Ishikawa (cell line): ENCODE results near the gene AKIRIN2.

Experiments
- CEBPB ChIP-seq: IDR thresholded peaks from 2 replicates; pipeline ENCODE4 v1.6.1; 2012
- CREB1 ChIP-seq: IDR thresholded peaks from 2 replicates; pipeline ENCODE4 v1.6.1; 2012; ENCODE audit warnings: low read depth
- EGR1 ChIP-seq: IDR thresholded peaks from 2 replicates; pipeline ENCODE4 v1.6.1; 2012
- EP300 ChIP-seq: IDR thresholded peaks from 2 replicates; pipeline ENCODE4 v1.6.1; 2012; ENCODE audit warnings: borderline replicate concordance
- FOXM1 ChIP-seq: IDR thresholded peaks from 2 replicates; pipeline ENCODE4 v1.6.1; 2012; ENCODE audit warnings: low read depth, borderline replicate concordance
- NFIC ChIP-seq: IDR thresholded peaks from 2 replicates; pipeline ENCODE4 v1.6.1; 2012
- RAD21 ChIP-seq: IDR thresholded peaks from 2 replicates; pipeline ENCODE4 v1.6.1; 2012; ENCODE audit warnings: low read depth
- TAF1 ChIP-seq: IDR thresholded peaks from 2 replicates; pipeline ENCODE4 v1.6.1; 2012; ENCODE audit warnings: low read depth, mild to moderate bottlenecking
- TEAD4 ChIP-seq: IDR thresholded peaks from 2 replicates; pipeline ENCODE4 v1.6.1; 2012
- YY1 ChIP-seq: IDR thresholded peaks from 2 replicates; pipeline ENCODE4 v1.6.1; 2012; ENCODE audit warnings: low read depth
- TF ChIP-seq, protein P1 (sequence below): IDR thresholded peaks from 2 replicates; pipeline ENCODE4 v1.6.1; 2012
- TF ChIP-seq, protein P2 (sequence below): IDR thresholded peaks from 2 replicates; pipeline ENCODE4 v1.6.1; 2012; ENCODE audit warnings: low read depth, mild to moderate bottlenecking
- TF ChIP-seq, protein P3 (sequence below): IDR thresholded peaks from 2 replicates; pipeline ENCODE4 v1.6.1; 2012

DNA sequence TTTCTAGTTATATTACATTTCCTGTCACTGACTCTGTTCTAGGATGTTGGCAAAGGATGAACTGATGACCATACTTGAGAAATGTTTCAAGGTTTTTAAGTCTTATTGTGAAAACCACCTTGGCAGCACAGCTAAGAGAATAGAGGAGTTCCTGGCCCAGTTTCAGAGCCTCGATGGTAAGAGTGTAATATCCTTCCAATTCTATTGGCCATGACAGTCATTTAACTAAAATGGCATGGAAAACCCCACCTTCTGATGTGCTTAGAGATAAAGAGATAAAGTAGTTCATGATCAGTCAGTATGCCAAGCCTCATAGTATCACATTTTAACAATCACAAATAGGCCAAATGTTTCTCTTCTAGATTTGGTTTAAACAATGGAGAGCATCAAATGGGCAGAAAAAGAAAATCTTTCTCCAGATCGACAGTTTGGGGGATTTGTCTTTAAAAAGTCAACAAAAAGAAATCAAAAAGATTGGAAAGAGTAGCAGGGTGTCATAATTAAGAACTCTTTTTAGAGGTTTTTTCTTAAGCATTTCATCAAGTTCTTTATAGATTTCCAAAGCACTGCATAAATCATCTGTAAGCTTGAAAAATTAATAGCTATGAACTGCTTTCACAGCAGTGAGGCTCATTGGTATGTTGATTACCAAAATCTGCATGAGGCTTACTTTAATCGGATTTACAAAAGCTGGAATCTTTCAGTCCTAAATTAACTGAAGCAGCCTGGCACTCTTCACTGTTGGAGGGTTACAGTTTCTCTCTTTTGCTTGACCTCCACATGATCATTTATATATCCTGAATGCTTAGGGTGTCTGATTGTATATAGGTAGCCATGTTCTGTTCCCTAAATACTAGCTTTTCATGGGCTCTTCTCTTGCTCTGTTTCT lies 48.7 kb downstream of the AKIRIN2 start:
- TF ChIP-seq EP300 = no peak
- TF ChIP-seq, protein P1, sequence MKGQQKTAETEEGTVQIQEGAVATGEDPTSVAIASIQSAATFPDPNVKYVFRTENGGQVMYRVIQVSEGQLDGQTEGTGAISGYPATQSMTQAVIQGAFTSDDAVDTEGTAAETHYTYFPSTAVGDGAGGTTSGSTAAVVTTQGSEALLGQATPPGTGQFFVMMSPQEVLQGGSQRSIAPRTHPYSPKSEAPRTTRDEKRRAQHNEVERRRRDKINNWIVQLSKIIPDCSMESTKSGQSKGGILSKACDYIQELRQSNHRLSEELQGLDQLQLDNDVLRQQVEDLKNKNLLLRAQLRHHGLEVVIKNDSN = no peak
- TF ChIP-seq, protein P2, sequence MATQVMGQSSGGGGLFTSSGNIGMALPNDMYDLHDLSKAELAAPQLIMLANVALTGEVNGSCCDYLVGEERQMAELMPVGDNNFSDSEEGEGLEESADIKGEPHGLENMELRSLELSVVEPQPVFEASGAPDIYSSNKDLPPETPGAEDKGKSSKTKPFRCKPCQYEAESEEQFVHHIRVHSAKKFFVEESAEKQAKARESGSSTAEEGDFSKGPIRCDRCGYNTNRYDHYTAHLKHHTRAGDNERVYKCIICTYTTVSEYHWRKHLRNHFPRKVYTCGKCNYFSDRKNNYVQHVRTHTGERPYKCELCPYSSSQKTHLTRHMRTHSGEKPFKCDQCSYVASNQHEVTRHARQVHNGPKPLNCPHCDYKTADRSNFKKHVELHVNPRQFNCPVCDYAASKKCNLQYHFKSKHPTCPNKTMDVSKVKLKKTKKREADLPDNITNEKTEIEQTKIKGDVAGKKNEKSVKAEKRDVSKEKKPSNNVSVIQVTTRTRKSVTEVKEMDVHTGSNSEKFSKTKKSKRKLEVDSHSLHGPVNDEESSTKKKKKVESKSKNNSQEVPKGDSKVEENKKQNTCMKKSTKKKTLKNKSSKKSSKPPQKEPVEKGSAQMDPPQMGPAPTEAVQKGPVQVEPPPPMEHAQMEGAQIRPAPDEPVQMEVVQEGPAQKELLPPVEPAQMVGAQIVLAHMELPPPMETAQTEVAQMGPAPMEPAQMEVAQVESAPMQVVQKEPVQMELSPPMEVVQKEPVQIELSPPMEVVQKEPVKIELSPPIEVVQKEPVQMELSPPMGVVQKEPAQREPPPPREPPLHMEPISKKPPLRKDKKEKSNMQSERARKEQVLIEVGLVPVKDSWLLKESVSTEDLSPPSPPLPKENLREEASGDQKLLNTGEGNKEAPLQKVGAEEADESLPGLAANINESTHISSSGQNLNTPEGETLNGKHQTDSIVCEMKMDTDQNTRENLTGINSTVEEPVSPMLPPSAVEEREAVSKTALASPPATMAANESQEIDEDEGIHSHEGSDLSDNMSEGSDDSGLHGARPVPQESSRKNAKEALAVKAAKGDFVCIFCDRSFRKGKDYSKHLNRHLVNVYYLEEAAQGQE = no peak
- no peak for TF ChIP-seq CEBPB
- TF ChIP-seq, protein P3, sequence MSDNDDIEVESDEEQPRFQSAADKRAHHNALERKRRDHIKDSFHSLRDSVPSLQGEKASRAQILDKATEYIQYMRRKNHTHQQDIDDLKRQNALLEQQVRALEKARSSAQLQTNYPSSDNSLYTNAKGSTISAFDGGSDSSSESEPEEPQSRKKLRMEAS = no peak
- no peak for TF ChIP-seq RAD21
- TF ChIP-seq NFIC = no peak
- TF ChIP-seq CREB1 = no peak
- no peak for TF ChIP-seq EGR1
- TF ChIP-seq YY1 = no peak
- no peak for TF ChIP-seq TAF1
- no peak for TF ChIP-seq TEAD4
- TF ChIP-seq FOXM1 = no peak
